ENCODE results near the gene NRIP2. TPM values are rescaled to one million over a fixed set of nuclear protein-coding genes. Genes with fewer than 3 reads are reported as not detected.

Gene NRIP2
- total RNA-seq, 1 donor from 2014 or later: not detected

DNA sequence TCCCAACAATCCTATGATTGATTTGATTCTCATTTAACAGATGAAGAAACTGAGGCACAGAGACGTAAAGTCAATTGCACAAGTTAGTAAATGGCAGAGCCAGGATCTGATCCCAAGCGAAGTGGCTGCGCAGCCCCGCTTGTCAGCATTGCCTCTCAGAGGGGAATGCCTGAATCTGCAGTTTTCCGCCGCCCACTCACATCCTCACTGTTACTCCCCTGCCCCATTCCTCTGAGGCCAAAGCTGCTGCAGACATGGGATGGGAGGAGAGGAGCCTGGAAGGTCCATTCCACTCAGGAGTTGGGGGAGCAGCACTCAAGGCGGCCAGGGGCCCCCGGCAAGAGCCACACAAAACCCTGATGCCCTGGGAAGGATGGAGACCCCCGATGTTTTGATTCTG, 1.0 kb downstream of the NRIP2 start:
- TF ChIP-seq, protein P1, sequence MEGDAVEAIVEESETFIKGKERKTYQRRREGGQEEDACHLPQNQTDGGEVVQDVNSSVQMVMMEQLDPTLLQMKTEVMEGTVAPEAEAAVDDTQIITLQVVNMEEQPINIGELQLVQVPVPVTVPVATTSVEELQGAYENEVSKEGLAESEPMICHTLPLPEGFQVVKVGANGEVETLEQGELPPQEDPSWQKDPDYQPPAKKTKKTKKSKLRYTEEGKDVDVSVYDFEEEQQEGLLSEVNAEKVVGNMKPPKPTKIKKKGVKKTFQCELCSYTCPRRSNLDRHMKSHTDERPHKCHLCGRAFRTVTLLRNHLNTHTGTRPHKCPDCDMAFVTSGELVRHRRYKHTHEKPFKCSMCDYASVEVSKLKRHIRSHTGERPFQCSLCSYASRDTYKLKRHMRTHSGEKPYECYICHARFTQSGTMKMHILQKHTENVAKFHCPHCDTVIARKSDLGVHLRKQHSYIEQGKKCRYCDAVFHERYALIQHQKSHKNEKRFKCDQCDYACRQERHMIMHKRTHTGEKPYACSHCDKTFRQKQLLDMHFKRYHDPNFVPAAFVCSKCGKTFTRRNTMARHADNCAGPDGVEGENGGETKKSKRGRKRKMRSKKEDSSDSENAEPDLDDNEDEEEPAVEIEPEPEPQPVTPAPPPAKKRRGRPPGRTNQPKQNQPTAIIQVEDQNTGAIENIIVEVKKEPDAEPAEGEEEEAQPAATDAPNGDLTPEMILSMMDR (conservative IDR thresholded peaks at IDR 0.05): no peak
- Mint-ChIP-seq H3K27me3 (ENCODE audit: low read depth) (peaks cover 4% of the 10 kb centered on the region), H3K4me3 (no peak overlapping the region), H3K9me3 (no peaks in the 10 kb centered on the region), H3K4me1 (peaks cover 13% of the 10 kb centered on the region), H3K27ac (ENCODE audit: unreplicated experiment) (no peak overlapping the region), H3K36me3 (ENCODE audit: low read depth) (peaks cover 15% of the 10 kb centered on the region)
- DNase-seq (ENCODE audit: low read depth, low spot score): no peak

GRCh38 chr12:2833327-2833726, 1.5 kb downstream of the NRIP2 start:
- Mint-ChIP-seq H3K27me3 (ENCODE audit: low read depth) (peaks cover 4% of the 10 kb centered on the region), H3K27ac (ENCODE audit: unreplicated experiment) (no peak overlapping the region), H3K4me1 (peaks cover 13% of the 10 kb centered on the region), H3K9me3 (no peaks in the 10 kb centered on the region), H3K4me3 (no peak overlapping the region), H3K36me3 (ENCODE audit: low read depth) (peaks cover 15% of the 10 kb centered on the region)
- TF ChIP-seq, protein P1 (conservative IDR thresholded peaks at IDR 0.05): no peak
- no peak for DNase-seq (ENCODE audit: low read depth, low spot score)

DNA sequence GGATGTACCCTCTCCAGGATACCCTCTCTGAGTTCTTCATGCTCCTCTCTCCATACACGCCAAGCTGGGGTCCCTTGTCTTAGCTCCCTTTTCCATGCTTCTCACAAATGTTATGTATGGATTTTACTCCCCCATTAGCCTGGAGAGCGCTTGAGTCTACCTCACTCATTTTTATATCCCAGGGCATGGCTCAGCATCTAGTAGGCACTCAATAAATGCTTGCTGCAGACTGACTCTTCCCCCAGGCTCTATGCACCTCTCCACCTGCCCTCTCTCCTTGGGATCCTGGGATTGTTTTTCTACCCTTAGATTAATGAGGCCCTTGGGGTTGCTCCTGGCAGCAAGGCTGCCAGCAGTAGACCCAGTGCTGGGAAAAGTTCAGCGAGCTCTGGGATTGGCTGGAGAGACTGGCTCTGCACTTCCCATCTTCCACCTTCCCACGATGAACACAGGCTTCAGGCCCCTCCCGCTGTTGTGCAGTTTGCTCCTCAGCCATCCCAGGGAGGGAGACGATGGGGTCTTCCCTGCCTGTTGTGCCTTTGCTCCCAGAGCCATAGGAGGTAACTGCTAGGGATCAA, 2.2 kb downstream of the NRIP2 start:
- H3K27me3 Mint-ChIP-seq (ENCODE audit: low read depth): peaks cover 4% of the 10 kb centered on the region
- TF ChIP-seq, protein P1 (conservative IDR thresholded peaks at IDR 0.05): no peak
- H3K27ac Mint-ChIP-seq (ENCODE audit: unreplicated experiment): no peak overlapping the region
- DNase-seq (ENCODE audit: low read depth, low spot score): no peak
- peaks cover 13% of the 10 kb centered on the region for H3K4me1 Mint-ChIP-seq
- H3K9me3 Mint-ChIP-seq: no peaks in the 10 kb centered on the region
- H3K36me3 Mint-ChIP-seq (ENCODE audit: low read depth): peaks cover 15% of the 10 kb centered on the region
- no peak overlapping the region for H3K4me3 Mint-ChIP-seq

GRCh38 chr12:2829275-2829674, 5.6 kb downstream of the NRIP2 start:
- Mint-ChIP-seq H3K27ac (ENCODE audit: unreplicated experiment) (no peak overlapping the region), H3K36me3 (ENCODE audit: low read depth) (peaks cover 23% of the 10 kb centered on the region)

DNA sequence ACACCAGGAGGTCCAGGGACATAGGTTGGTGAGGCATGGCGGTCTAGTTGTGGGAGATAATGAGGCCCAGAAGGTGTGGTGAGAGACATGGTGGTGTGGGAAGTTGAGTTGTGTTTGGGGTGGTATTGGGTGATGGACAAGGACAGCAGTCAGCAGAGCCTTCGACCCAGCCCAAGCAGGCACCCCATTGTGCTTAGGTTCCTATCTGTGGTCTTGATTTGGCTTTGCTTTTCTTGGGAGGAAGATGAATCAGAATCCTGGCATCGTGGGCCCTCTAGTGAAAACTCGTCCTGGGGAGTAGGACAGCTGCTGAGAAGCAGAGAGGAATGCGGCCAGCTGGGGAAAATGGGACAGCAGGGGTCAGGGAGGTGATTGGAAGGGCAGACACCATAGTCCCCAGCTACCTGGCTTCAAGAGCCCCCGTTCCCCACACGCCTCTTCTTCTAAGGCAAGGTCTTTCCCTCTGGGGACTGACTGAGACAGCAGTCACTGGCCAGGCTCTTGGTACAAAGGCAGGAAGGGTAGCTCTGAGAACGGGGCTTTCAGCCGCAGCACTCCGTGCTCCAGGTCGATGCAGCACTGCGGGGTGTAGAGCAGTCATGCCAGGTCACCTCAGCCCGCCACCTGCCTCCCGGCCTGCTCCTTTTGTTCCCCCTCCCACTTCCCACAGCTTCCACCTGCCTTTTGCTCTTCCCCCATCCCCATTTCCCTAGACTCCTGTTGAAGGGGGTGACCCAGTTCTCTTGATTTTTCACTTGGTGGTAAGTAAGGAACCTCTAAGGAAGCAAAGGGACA, 7.9 kb downstream of the NRIP2 start:
- peaks cover 22% of the 10 kb centered on the region for H3K36me3 Mint-ChIP-seq (ENCODE audit: low read depth)
- TF ChIP-seq, protein P1 (conservative IDR thresholded peaks at IDR 0.05): no peak
- peaks cover 19% of the 10 kb centered on the region for H3K4me1 Mint-ChIP-seq
- H3K4me3 Mint-ChIP-seq: no peak overlapping the region
- no peak for DNase-seq (ENCODE audit: low read depth, low spot score)
- peak overlapping the region; percentile 87 for H3K27ac Mint-ChIP-seq (ENCODE audit: unreplicated experiment)
- H3K27me3 Mint-ChIP-seq (ENCODE audit: low read depth): no peaks in the 10 kb centered on the region
- H3K9me3 Mint-ChIP-seq: no peaks in the 10 kb centered on the region

More at GRCh38 chr12:2829275-2829674, 5.6 kb downstream of the NRIP2 start:
- TF ChIP-seq, protein P1 (conservative IDR thresholded peaks at IDR 0.05): no peak
- peaks cover 26% of the 10 kb centered on the region for H3K4me1 Mint-ChIP-seq
- no peaks in the 10 kb centered on the region for H3K27me3 Mint-ChIP-seq (ENCODE audit: low read depth)
- DNase-seq (ENCODE audit: low read depth, low spot score): no peak
- no peaks in the 10 kb centered on the region for H3K9me3 Mint-ChIP-seq
- H3K4me3 Mint-ChIP-seq: no peak overlapping the region

All from neural crest cell (in vitro differentiated cells).